Memory B cell (primary cell): Measurements from ENCODE around the gene ZC4H2.
"Not testable (repeated sequence)": the region's sequence is repeated elsewhere in the genome, so short reads cannot be mapped to it uniquely, and the experiment has no call there.

Experiments
- ATAC-seq: fragments of 150-1000 bp; cut with Tn5 transposase; 2 replicates; pipeline ENCODE4 v1.10.0; 2021; ENCODE audit warnings: low read depth, mild to moderate bottlenecking, moderate library complexity
- DNase-seq, 2 donors: peaks; one replicate each; pipeline ENCODE4 v3.0.0; 2022; ENCODE audit warnings: low spot score in 2 of 2
- H3K27ac Mint-ChIP-seq: one replicate; pipeline ENCODE4 v1.8.0; 2022; ENCODE audit warnings: mild to moderate bottlenecking, moderate library complexity, mixed read lengths
- H3K27me3 Mint-ChIP-seq: one replicate; pipeline ENCODE4 v1.8.0; 2022; ENCODE audit warnings: mixed read lengths
- H3K36me3 Mint-ChIP-seq: one replicate; pipeline ENCODE4 v1.8.0; 2022; ENCODE audit warnings: mild to moderate bottlenecking, mixed read lengths
- H3K4me1 Mint-ChIP-seq: one replicate; pipeline ENCODE4 v1.8.0; 2022; ENCODE audit warnings: mixed read lengths
- H3K4me3 Mint-ChIP-seq: one replicate; pipeline ENCODE4 v1.8.0; 2022; ENCODE audit warnings: mild to moderate bottlenecking, moderate library complexity, mixed read lengths
- H3K9me3 Mint-ChIP-seq: one replicate; pipeline ENCODE4 v1.8.0; 2022; ENCODE audit warnings: mixed read lengths

Gene ZC4H2

GRCh38 chrX:64975989-64976672 is at the start of gene ZC4H2:
Gene ZC4H2 (minus strand): TSS chrX:64976450. CDS start chrX:64976377, 73 bp downstream.
- peaks cover 12% of the 10 kb centered on the region for H3K4me1 Mint-ChIP-seq
- H3K27ac Mint-ChIP-seq = peak within 1 kb of the TSS; percentile 71
- peaks cover 4% of the 10 kb centered on the region for H3K9me3 Mint-ChIP-seq
- DNase-seq (peak; percentile 27 to 36), ATAC-seq (peak; percentile 94)
- peaks cover 10% of the 10 kb centered on the region for H3K36me3 Mint-ChIP-seq
- peak within 1 kb of the TSS; percentile 99 for H3K4me3 Mint-ChIP-seq
- no peaks in the 10 kb centered on the region for H3K27me3 Mint-ChIP-seq

- Mint-ChIP-seq H3K4me3 (no peak overlapping the region), H3K27ac (no peak overlapping the region), H3K4me1 (peaks cover 12% of the 10 kb centered on the region), H3K27me3 (no peaks in the 10 kb centered on the region), H3K9me3 (peaks cover 7% of the 10 kb centered on the region), H3K36me3 (peaks cover 16% of the 10 kb centered on the region)
- ATAC-seq (no peak), DNase-seq (no peak)
Observed at GRCh38 chrX:65017451-65017850, 41.2 kb upstream of the ZC4H2 start.

- H3K4me3 Mint-ChIP-seq = no peak overlapping the region
- no peaks in the 10 kb centered on the region for H3K27me3 Mint-ChIP-seq
- no peaks in the 10 kb centered on the region for H3K9me3 Mint-ChIP-seq
- DNase-seq = no peak
- no peak overlapping the region for H3K27ac Mint-ChIP-seq
- H3K4me1 Mint-ChIP-seq = peaks cover 8% of the 10 kb centered on the region
- no peak for ATAC-seq
- peaks cover 6% of the 10 kb centered on the region for H3K36me3 Mint-ChIP-seq
Observed at GRCh38 chrX:65014230-65014629, 38.0 kb upstream of the ZC4H2 start.

- ATAC-seq (no peak), DNase-seq (no peak)
- no peaks in the 10 kb centered on the region for H3K27me3 Mint-ChIP-seq
- H3K36me3 Mint-ChIP-seq = peaks cover 3% of the 10 kb centered on the region
- no peaks in the 10 kb centered on the region for H3K9me3 Mint-ChIP-seq
- peaks cover 7% of the 10 kb centered on the region for H3K4me1 Mint-ChIP-seq
- H3K4me3 Mint-ChIP-seq = no peak overlapping the region
- no peak overlapping the region for H3K27ac Mint-ChIP-seq
Observed at GRCh38 chrX:65009459-65009858, 33.2 kb upstream of the ZC4H2 start.

- not testable (repeated sequence) for H3K27ac Mint-ChIP-seq, H3K4me1 Mint-ChIP-seq, H3K27me3 Mint-ChIP-seq, DNase-seq, ATAC-seq, H3K4me3 Mint-ChIP-seq
- peaks cover 11% of the 10 kb centered on the region for H3K9me3 Mint-ChIP-seq
- H3K36me3 Mint-ChIP-seq = peaks cover 11% of the 10 kb centered on the region
Observed at GRCh38 chrX:65002208-65002607, 26.0 kb upstream of the ZC4H2 start.

GRCh38 chrX:64996805-64997204 is 20.6 kb upstream of the ZC4H2 start:
- Mint-ChIP-seq H3K27me3 (no peaks in the 10 kb centered on the region), H3K27ac (no peak overlapping the region), H3K36me3 (peaks cover 13% of the 10 kb centered on the region), H3K4me3 (no peak overlapping the region), H3K4me1 (no peaks in the 10 kb centered on the region), H3K9me3 (peaks cover 9% of the 10 kb centered on the region)
- DNase-seq = no peak
- no peak for ATAC-seq

- DNase-seq = no peak
Observed at GRCh38 chrX:64994131-64994798, 18.0 kb upstream of the ZC4H2 start.

GRCh38 chrX:64977830-64978229 is 1.6 kb upstream of the ZC4H2 start:
- no peak for DNase-seq
- H3K4me1 Mint-ChIP-seq = peaks cover 12% of the 10 kb centered on the region
- no peak overlapping the region for H3K4me3 Mint-ChIP-seq
- no peak for ATAC-seq
- no peaks in the 10 kb centered on the region for H3K27me3 Mint-ChIP-seq
- no peaks in the 10 kb centered on the region for H3K36me3 Mint-ChIP-seq
- H3K9me3 Mint-ChIP-seq = no peaks in the 10 kb centered on the region
- H3K27ac Mint-ChIP-seq = no peak overlapping the region

More at GRCh38 chrX:64994131-64994798, 18.0 kb upstream of the ZC4H2 start:
- peaks cover 7% of the 10 kb centered on the region for H3K9me3 Mint-ChIP-seq
- H3K4me1 Mint-ChIP-seq = no peaks in the 10 kb centered on the region
- H3K27ac Mint-ChIP-seq = no peak overlapping the region
- H3K27me3 Mint-ChIP-seq = no peaks in the 10 kb centered on the region
- H3K36me3 Mint-ChIP-seq = peaks cover 16% of the 10 kb centered on the region
- ATAC-seq = no peak
- H3K4me3 Mint-ChIP-seq = no peak overlapping the region

GRCh38 chrX:64977051-64977450 is 801 bp upstream of the ZC4H2 start:
- Mint-ChIP-seq H3K9me3 (no peaks in the 10 kb centered on the region), H3K27me3 (no peaks in the 10 kb centered on the region), H3K4me1 (peaks cover 12% of the 10 kb centered on the region), H3K27ac (peak overlapping the region; percentile 71), H3K36me3 (peaks cover 2% of the 10 kb centered on the region), H3K4me3 (peak overlapping the region; percentile 99)
- DNase-seq (no peak), ATAC-seq (no peak)

GRCh38 chrX:64976673-64977040 is 407 bp upstream of the ZC4H2 start:
- Mint-ChIP-seq H3K36me3 (peaks cover 5% of the 10 kb centered on the region), H3K4me1 (peaks cover 12% of the 10 kb centered on the region), H3K27me3 (no peaks in the 10 kb centered on the region), H3K27ac (peak overlapping the region; percentile 71), H3K4me3 (peak overlapping the region; percentile 99), H3K9me3 (no peaks in the 10 kb centered on the region)
- ATAC-seq (peak; percentile 4), DNase-seq (no peak)

GRCh38 chrX:64975491-64975890 is 759 bp downstream of the ZC4H2 start:
- Mint-ChIP-seq H3K27ac (peak overlapping the region; percentile 60), H3K9me3 (peaks cover 6% of the 10 kb centered on the region)
- DNase-seq = peak in 1 of 2 donors; percentile 12

GRCh38 chrX:64925480-64925879 is 50.8 kb downstream of the ZC4H2 start:
- no peak overlapping the region for H3K27ac Mint-ChIP-seq
- peaks cover 13% of the 10 kb centered on the region for H3K36me3 Mint-ChIP-seq
- H3K4me3 Mint-ChIP-seq = no peak overlapping the region
- no peak for DNase-seq
- H3K4me1 Mint-ChIP-seq = peaks cover 6% of the 10 kb centered on the region
- no peaks in the 10 kb centered on the region for H3K27me3 Mint-ChIP-seq
- H3K9me3 Mint-ChIP-seq = peaks cover 8% of the 10 kb centered on the region
- ATAC-seq = no peak

More at GRCh38 chrX:64975491-64975890, 759 bp downstream of the ZC4H2 start:
- Mint-ChIP-seq H3K27me3 (no peaks in the 10 kb centered on the region), H3K36me3 (peaks cover 14% of the 10 kb centered on the region), H3K4me3 (peak overlapping the region; percentile 99), H3K4me1 (peaks cover 12% of the 10 kb centered on the region)
- peak; percentile 38 for ATAC-seq

- Mint-ChIP-seq H3K4me1 (no peaks in the 10 kb centered on the region), H3K27me3 (no peaks in the 10 kb centered on the region), H3K4me3 (no peak overlapping the region), H3K27ac (no peak overlapping the region), H3K9me3 (peaks cover 18% of the 10 kb centered on the region), H3K36me3 (peaks cover 50% of the 10 kb centered on the region)
- ATAC-seq (no peak), DNase-seq (no peak)
Observed at GRCh38 chrX:64908121-64908520, 68.1 kb downstream of the ZC4H2 start.

- peaks cover 2% of the 10 kb centered on the region for H3K4me1 Mint-ChIP-seq
- H3K27ac Mint-ChIP-seq = no peak overlapping the region
- no peak overlapping the region for H3K4me3 Mint-ChIP-seq
- DNase-seq = no peak
- H3K36me3 Mint-ChIP-seq = peaks cover 6% of the 10 kb centered on the region
- H3K27me3 Mint-ChIP-seq = no peaks in the 10 kb centered on the region
- H3K9me3 Mint-ChIP-seq = peaks cover 3% of the 10 kb centered on the region
- no peak for ATAC-seq
Observed at GRCh38 chrX:64894454-64895038, 81.7 kb downstream of the ZC4H2 start.
